Activated CD4-positive, alpha-beta T cell treated with anti-CD3 and anti-CD28 coated beads, Interleukin-2, amount 50 U/mL, for 1 hour (primary cell): ENCODE measurements around the gene P2RX2.

Experiments used
- DNase-seq: peaks from one replicate; pipeline ENCODE4 v3.0.0-alpha.2; 2020

P2RX2 gene

GRCh38 chr12:132618683-132619043, at the start of gene P2RX2:
TSS of gene P2RX2 (plus strand) at chr12:132618776. CDS start at chr12:132618817, 41 bp downstream.
- DNase-seq = no peak

DNA sequence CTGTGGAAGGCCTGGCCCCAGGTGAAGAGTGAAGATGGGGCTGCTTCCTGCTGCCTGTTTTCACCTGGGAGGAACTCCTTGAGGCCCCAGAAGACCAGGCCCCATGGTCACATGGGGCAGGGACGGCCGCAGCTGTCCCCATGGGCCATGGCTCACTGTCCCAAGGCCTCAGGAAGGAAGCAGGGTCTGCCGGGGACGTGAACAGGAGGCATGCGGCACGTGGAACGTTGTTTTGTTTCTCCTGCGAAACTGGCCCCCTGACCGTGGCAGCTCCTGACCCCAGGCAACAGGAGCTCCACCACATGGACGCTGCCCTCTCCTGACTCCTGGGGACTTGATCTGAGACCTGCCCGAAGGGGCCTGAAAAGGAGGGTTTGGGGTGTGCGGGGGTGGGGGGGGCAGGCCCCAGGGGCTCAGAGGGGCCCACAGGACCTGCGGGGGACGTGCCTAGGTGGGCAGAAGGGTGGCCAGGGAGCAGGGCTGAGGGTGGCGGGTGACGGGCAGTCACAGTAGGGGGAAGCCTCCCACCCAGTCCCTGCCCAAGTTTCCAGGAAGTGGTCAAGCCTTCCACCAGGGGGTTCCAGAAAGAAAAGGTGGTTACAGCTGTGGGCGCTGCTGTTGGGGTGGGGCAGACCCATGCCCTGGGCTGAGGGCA, 49.6 kb upstream of the P2RX2 start:
- no peak for DNase-seq

- no peak for DNase-seq
Measured at GRCh38 chr12:132569856-132570480, 48.6 kb upstream of the P2RX2 start.

DNA sequence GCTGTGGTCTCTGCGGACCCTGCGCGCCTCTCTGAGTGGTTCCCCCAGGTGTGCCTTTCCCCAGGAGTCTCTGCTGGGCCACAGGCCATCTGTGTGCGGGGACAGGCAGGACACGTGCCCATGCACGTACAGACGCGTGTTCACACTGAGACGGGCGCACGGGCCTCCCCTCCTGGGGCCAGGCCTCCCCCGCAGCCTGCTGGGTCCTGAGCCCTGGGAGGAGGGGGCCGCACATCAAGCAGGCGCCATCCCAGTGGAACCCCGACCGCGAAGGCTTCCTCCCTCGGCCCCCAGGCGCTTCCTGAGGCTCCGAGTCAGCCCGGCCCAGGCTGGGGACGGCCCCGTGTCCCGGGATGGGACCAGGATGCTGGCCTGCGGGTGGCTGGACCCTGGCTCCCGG, 47.9 kb upstream of the P2RX2 start:
- DNase-seq = no peak

DNA sequence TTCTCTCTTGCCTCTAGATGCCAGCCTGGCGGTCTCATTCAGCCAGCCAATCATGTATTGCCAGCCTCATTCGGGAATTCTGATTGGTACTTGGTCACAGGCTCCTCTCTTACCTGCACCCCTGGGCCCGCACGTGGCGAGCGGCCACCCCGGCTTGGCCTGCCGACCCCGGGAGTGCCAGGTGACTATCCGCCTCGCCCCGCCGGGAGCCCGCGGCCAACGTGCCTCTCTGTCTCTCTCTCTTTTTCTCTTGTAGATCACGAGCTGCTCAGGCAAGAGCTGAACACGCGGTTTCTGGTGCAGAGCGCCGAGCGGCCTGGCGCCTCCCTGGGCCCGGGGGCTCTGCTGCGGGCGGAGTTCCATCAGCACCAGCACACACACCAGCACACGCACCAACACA, 47.5 kb upstream of the P2RX2 start:
- no peak for DNase-seq

GRCh38 chr12:132571598-132571997, 47.0 kb upstream of the P2RX2 start:
- DNase-seq = no peak

- DNase-seq = no peak
Measured at GRCh38 chr12:132572106-132572505, 46.5 kb upstream of the P2RX2 start.

DNA sequence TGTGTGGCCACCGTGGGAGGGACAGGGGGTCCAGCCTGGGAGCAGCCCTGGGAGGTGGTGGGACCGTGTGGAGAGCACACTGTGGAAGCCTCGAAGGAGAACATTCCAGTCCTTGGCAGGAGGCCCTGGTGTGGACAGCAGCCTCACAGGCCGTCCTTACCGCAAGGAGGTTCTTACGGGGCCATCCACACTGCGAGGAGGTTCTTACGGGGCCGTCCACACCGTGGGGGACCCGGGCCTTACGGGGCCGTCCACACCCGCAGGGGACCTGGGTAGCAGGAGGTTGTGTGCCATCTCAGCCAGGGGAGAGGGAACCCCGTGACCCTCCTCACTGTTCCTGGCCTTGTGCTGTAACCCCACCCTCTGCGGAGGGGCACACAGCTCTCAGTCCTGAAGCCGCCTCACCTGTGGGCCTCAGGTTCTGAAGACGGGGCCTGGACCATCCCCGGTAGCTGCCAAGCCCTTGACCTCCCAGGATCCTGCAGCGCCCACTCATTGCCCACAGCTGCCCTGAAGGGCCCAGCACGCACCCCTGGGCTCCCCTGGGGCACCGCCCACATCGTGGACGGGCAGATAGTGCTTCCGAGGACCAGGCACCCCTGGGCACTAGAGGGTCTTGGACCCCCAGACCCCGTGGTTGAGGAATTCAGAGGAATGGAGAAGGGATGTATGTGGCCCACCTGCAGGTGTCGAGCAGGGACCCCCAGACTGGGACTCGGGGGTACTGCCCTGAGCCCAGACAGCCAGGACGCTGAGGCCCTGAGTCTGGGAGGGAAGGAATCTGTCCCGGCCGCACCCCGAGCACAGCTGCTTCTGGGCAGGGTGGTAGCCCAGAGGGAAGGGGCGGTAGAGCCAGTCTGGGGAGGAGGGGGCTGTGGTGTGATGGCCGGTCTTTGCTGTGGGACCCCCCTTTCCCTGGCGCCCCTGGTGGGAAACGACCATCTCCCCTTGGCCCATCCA, 45.5 kb upstream of the P2RX2 start:
- no peak for DNase-seq

DNA sequence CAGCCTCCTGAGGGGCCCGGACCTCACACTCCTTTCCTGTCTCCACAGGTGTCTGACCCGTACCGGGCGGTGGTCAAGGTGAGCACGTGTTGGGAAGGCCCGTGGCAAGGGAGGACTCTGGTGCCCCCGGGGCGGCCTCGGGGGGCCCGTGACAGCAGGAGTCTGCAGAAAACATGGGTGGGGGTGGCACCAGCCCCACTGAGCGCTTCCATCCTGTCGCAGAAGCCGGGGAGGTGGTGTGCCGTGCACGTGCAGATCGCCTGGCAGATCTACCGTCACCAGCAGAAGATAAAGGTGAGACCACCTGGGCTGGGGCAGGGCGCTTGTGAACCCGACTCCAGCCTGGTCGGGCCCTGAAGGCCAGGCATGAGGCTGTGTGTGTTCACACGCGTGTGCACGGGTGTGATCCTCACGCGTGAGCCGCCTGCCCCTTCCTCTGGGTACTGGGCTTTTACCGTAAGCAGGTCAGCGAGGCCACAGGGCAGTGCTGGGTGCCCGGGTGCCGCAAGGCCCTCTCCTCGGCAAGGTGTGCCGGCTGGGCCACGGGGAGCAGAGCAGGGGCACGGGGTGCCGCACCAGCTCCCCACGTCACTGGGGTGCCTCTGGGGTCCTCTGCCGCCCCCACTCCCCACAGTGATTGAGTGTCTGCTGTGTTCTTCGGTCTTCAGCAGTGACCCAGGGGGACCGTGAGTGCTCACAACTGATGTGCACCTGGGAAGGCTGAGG, 44.1 kb upstream of the P2RX2 start:
- no peak for DNase-seq

DNA sequence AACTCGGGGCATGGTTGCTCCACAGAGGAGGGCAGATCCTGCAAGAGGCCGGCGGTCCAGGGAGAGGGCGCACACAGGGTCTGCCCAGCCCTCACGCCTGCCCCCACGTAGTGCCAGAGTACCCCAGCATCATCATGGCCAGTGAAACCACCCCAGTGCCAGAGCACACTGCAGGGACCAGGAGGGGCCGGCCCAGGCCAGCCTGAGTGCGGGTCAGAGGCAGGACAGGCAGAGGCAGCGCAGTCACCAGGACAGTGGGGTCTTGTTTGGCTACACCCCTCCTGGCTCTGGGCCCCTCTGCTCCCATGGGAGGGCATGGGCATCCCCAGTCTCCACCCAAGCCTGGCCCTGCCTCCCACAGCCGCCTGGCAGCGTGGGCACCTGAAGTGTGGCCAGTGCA, 42.9 kb upstream of the P2RX2 start:
- DNase-seq = no peak

DNA sequence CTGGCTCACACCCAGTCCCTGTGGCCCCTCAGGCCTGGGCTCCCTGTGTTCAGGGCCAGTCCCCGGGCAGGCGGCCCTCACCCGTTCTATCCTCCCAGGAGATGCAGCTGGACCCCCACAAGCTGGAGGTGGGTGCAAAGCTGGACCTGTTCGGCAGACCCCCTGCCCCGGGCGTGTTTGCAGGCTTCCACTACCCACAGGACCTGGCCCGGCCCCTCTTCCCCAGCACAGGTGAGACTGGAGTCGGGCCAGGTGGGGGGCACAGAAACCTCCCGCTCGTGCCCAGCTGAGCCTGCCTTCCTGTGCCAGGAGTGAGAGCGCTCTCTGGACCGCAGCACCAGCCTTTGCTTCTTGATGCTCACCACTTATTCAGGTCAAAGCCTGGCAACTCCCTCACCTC, 41.9 kb upstream of the P2RX2 start:
- no peak for DNase-seq

GRCh38 chr12:132577191-132577920, 41.2 kb upstream of the P2RX2 start:
- DNase-seq = no peak

DNA sequence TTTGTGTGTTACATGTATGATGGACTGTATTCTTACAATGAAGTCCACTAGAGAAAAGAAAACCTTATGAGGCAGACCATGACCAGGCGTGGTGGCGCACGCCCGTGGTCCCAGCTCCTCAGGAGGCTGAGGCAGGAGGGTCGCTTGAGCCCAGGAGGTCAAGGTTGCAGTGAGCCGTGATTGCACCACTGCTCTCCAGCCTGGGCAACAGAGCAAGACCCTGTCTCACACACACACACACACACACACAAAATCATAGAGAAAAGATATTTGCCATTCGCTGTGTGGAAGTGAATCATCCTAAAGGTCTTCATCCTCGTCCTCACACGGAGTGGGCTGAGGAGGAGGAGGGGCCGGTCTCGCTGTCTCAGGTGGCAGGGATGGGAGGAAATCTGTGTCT, 40.5 kb upstream of the P2RX2 start:
- no peak for DNase-seq

- no peak for DNase-seq
Measured at GRCh38 chr12:132578826-132579225, 39.8 kb upstream of the P2RX2 start.

DNA sequence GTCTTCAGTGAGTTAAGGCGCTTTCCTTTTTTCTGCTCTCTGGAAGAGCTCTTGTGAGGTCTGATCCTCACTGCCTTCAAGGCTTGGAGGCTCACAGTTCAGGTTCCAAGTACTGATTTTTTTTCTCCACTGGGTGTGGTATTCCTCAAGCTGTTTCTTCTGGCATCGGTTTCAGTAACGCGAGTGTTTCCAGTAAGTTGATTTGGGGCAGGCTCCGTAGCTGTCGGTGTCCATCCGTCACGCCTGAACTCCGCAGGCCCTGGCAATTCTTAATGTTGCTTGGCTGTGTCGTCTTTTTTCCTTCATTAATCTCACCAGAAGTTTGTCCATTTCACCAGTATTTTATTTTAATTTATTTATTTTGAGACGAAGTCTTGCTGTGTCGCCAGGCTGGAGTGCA, 38.8 kb upstream of the P2RX2 start:
- no peak for DNase-seq

GRCh38 chr12:132580701-132581292, 37.8 kb upstream of the P2RX2 start:
- DNase-seq = no peak

DNA sequence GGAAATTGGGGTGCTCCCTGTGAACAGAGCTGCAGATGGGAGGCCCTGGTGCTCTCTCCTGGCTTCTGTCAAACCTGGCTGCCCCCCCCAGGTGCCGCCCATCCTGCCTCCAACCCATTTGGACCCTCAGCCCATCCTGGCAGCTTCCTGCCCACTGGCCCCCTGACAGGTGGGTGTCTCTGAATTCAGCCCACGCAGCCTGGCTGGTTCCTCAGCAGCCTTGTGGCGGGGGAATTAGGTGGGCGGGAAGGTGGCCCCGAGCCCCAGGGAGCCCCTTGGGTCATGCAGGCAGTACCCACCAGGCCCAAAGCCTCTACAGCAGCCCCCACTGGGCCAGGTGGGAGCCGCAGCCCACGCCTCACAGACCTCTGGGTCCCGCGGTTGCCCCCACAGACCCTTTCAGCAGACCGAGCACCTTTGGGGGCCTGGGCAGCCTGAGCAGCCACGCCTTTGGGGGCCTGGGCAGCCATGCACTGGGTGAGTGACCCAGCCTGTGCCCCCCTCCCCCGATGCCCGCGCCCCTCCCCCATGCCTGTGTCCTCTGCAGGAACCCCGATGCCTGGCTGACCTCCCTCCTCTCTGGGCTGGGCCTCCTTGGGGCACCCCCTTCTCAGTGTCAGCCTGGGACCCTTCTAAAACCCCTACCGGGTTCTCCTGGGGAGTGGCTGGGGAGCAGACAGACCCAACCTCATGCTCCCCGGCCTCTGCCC, 37.1 kb upstream of the P2RX2 start:
- DNase-seq = no peak

GRCh38 chr12:132582058-132582420, 36.5 kb upstream of the P2RX2 start:
- DNase-seq = no peak

- DNase-seq = no peak
Measured at GRCh38 chr12:132582582-132583410, 35.8 kb upstream of the P2RX2 start.

DNA sequence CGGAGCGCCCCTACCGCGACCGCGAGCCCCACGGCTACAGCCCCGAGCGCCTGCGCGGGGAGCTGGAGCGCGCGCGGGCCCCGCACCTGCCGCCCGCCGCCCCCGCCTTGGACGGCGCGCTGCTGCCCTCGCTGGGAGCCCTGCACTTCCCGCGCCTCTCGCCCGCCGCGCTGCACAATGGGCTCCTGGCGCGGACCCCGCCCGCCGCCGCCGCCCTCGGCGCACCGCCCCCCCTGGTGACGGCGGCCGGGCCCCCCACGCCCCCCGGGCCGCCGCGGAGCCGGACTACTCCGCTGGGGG, 35.2 kb upstream of the P2RX2 start:
- DNase-seq = no peak

GRCh38 chr12:132583736-132584135, 34.8 kb upstream of the P2RX2 start:
- no peak for DNase-seq
